ENCODE data around the gene BCDIN3D. TPM values are rescaled to one million over a fixed set of nuclear protein-coding genes. Genes with fewer than 3 reads are reported as not detected.
"Not testable (repeated sequence)": the region's sequence is repeated elsewhere in the genome, so short reads cannot be mapped to it uniquely, and the experiment has no call there.

The BCDIN3D gene
- total RNA-seq, 1 donor from 2014 or later = 3.6 TPM

- DNase-seq (ENCODE audit: low spot score) = not testable (repeated sequence)
Observed at GRCh38 chr12:49860921-49861320, 18.0 kb upstream of the BCDIN3D start.

GRCh38 chr12:49855890-49856289 lies 13.0 kb upstream of the BCDIN3D start:
- not testable (repeated sequence) for DNase-seq (ENCODE audit: low spot score)

- DNase-seq (ENCODE audit: low spot score) = no peak
Observed at GRCh38 chr12:49854976-49855375, 12.1 kb upstream of the BCDIN3D start.

GRCh38 chr12:49853671-49854070 lies 10.8 kb upstream of the BCDIN3D start:
- DNase-seq (ENCODE audit: low spot score) = no peak

- DNase-seq (ENCODE audit: low spot score) = no peak
Observed at GRCh38 chr12:49847161-49847560, 4.3 kb upstream of the BCDIN3D start.

GRCh38 chr12:49846032-49846431 lies 3.1 kb upstream of the BCDIN3D start:
- DNase-seq (ENCODE audit: low spot score) = no peak

GRCh38 chr12:49843876-49844437 lies 1.1 kb upstream of the BCDIN3D start:
- no peak for DNase-seq (ENCODE audit: low spot score)

GRCh38 chr12:49843411-49843810 lies 505 bp upstream of the BCDIN3D start:
- DNase-seq (ENCODE audit: low spot score) = no peak

- DNase-seq (ENCODE audit: low spot score) = peak; percentile 58
Observed at GRCh38 chr12:49838973-49839633, 3.8 kb downstream of the BCDIN3D start.

- DNase-seq (ENCODE audit: low spot score) = peak; percentile 42
Observed at GRCh38 chr12:49832836-49833421, 10.0 kb downstream of the BCDIN3D start.

GRCh38 chr12:49831717-49832116 lies 11.2 kb downstream of the BCDIN3D start:
- no peak for DNase-seq (ENCODE audit: low spot score)

- peak; percentile 99 for DNase-seq (ENCODE audit: low spot score)
Observed at GRCh38 chr12:49828133-49829091, 14.5 kb downstream of the BCDIN3D start, which contains the start of gene NCKAP5L. NCKAP5L (minus strand) TSS chr12:49828413; CDS start chr12:49804044, 24,369 bp downstream.

- DNase-seq (ENCODE audit: low spot score) = peak; percentile 80
Observed at GRCh38 chr12:49827401-49828099, 15.4 kb downstream of the BCDIN3D start.

GRCh38 chr12:49827051-49827400 lies 15.9 kb downstream of the BCDIN3D start:
- DNase-seq (ENCODE audit: low spot score) = no peak

- peak; percentile 44 for DNase-seq (ENCODE audit: low spot score)
Observed at GRCh38 chr12:49825971-49826421, 16.9 kb downstream of the BCDIN3D start.

GRCh38 chr12:49825360-49825970 lies 17.4 kb downstream of the BCDIN3D start:
- peak; percentile 80 for DNase-seq (ENCODE audit: low spot score)

GRCh38 chr12:49824895-49825294 lies 18.0 kb downstream of the BCDIN3D start:
- DNase-seq (ENCODE audit: low spot score) = peak; percentile 57

GRCh38 chr12:49824416-49824815 lies 18.5 kb downstream of the BCDIN3D start:
- DNase-seq (ENCODE audit: low spot score) = no peak

- no peak for DNase-seq (ENCODE audit: low spot score)
Observed at GRCh38 chr12:49823951-49824350, 19.0 kb downstream of the BCDIN3D start.

GRCh38 chr12:49823350-49823749 lies 19.6 kb downstream of the BCDIN3D start:
- no peak for DNase-seq (ENCODE audit: low spot score)
